Uterus (tissue), 4 donors: ENCODE measurements around the gene PCDHGA11. TPM values are rescaled to one million over a fixed set of nuclear protein-coding genes. Genes with fewer than 3 reads are reported as not detected.
"Not testable (repeated sequence)": the region's sequence is repeated elsewhere in the genome, so short reads cannot be mapped to it uniquely, and the experiment has no call there.

Source experiments
- DNase-seq, 2 donors: peaks; one replicate each; pipeline ENCODE4 v3.0.0-alpha.2; 2019 to 2020
- H3K27ac ChIP-seq, 2 donors: fragments of 200-600 bp; sonication (generic); 1 replicate in 1 of 2; 2 replicates in 1 of 2; pipeline ENCODE4 v1.5.1; 2016 to 2018
- H3K27me3 ChIP-seq, 2 donors: fragments of 200-600 bp; sonication (generic); one replicate each; pipeline ENCODE4 v1.5.1; 2018 to 2019; ENCODE audit warnings: control low read depth in 1 of 2
- H3K36me3 ChIP-seq, 2 donors: fragments of 200-600 bp; sonication (generic); one replicate each; pipeline ENCODE4 v1.5.1; 2019; ENCODE audit warnings: control low read depth in 1 of 2
- H3K4me1 ChIP-seq, 2 donors: fragments of 200-600 bp; sonication (generic); one replicate each; pipeline ENCODE4 v1.5.1; 2018 to 2019; ENCODE audit warnings: control low read depth in 1 of 2
- H3K4me3 ChIP-seq, 2 donors: fragments of 200-600 bp; sonication (generic); 1 replicate in 1 of 2; 2 replicates in 1 of 2; pipeline ENCODE4 v1.5.1; 2018 to 2019; ENCODE audit warnings: mild to moderate bottlenecking in 1 of 2
- H3K9me3 ChIP-seq, 2 donors: fragments of 200-600 bp; sonication (generic); one replicate each; pipeline ENCODE4 v1.5.1; 2019; ENCODE audit warnings: control low read depth in 1 of 2
- CTCF ChIP-seq, 4 experiments: fragments of 200-600 bp in 2 of 4; fragments of 450-650 bp in 2 of 4; sonication (generic) in 2 of 4; IDR thresholded peaks; one replicate each; pipeline ENCODE4 v1.5.1; 2016 to 2019; ENCODE audit warnings: antibody characterized with exemption in 4 of 4, mild to moderate bottlenecking in 2 of 4, moderate library complexity in 1 of 4
- POLR2A ChIP-seq, 2 donors: fragments of 450-650 bp; IDR thresholded peaks; one replicate each; pipeline ENCODE4 v1.6.1; 2016; ENCODE audit warnings: antibody characterized with exemption in 2 of 2, mild to moderate bottlenecking in 1 of 2, moderate library complexity in 1 of 2
- intact Hi-C: fragments of 100-400 bp; cut with DNase I; formaldehyde crosslinking; loops from one replicate; pipeline ENCODE4 v1.15.1; 2023; ENCODE audit warnings: low total_unique reads
- total RNA-seq, 4 donors: library from RNA; depleted of rRNA in 3 of 4; stranded (reverse); fragments of >200 nt in 3 of 4; gene quantifications; one replicate each; pipeline versions ENCODE4 v1.1.0 to v1.2.4, GENCODE V29; 2014 to 2023
- donor health status: DM: yes; HTN: yes; CAD: no.

The PCDHGA11 gene
- total RNA-seq, 4 donors from 2014 or later = 9.4 to 13.2 (median 12.0) TPM

- H3K27ac ChIP-seq = no peak overlapping the region
- no peaks in the 10 kb centered on the region for H3K36me3 ChIP-seq
- H3K27me3 ChIP-seq = no peaks in the 10 kb centered on the region
- DNase-seq = no peak
- no peak overlapping the region for H3K4me3 ChIP-seq
- H3K9me3 ChIP-seq = peaks cover 0 to 86% of the 10 kb centered on the region in 2 donors
- TF ChIP-seq CTCF (IDR thresholded peaks at IDR 0.05) (no peak), POLR2A (IDR thresholded peaks at IDR 0.05) (no peak)
- no peaks in the 10 kb centered on the region for H3K4me1 ChIP-seq
- intact Hi-C loops = no loop called here
Observed at GRCh38 chr5:141388661-141389060, 32.2 kb upstream of the PCDHGA11 start.

- H3K4me3 ChIP-seq = no peak overlapping the region
- no peaks in the 10 kb centered on the region for H3K4me1 ChIP-seq
- no peak for TF ChIP-seq CTCF (IDR thresholded peaks at IDR 0.05)
- no peak for TF ChIP-seq POLR2A (IDR thresholded peaks at IDR 0.05)
- no peaks in the 10 kb centered on the region for H3K27me3 ChIP-seq
- peaks cover 0 to 86% of the 10 kb centered on the region in 2 donors for H3K9me3 ChIP-seq
- H3K27ac ChIP-seq = no peak overlapping the region
- no peak for DNase-seq
- intact Hi-C loops = no loop called here
- no peaks in the 10 kb centered on the region for H3K36me3 ChIP-seq
Observed at GRCh38 chr5:141389153-141390042, 31.5 kb upstream of the PCDHGA11 start.

GRCh38 chr5:141392429-141393198, 28.2 kb upstream of the PCDHGA11 start, which contains the start of gene PCDHGA8:
TSS of gene PCDHGA8 (plus strand) at chr5:141392633. CDS start at chr5:141392814, 181 bp downstream.
- H3K27me3 ChIP-seq = no peaks in the 10 kb centered on the region
- no peaks in the 10 kb centered on the region for H3K36me3 ChIP-seq
- peaks cover 0 to 82% of the 10 kb centered on the region in 2 donors for H3K9me3 ChIP-seq
- H3K4me3 ChIP-seq = no peak within 1 kb of the TSS
- intact Hi-C loops = no loop called here
- no peaks in the 10 kb centered on the region for H3K4me1 ChIP-seq
- DNase-seq = no peak
- no peak within 1 kb of the TSS for H3K27ac ChIP-seq
- no peak for TF ChIP-seq POLR2A (IDR thresholded peaks at IDR 0.05)
- TF ChIP-seq CTCF (IDR thresholded peaks at IDR 0.05) = no peak

- intact Hi-C loops = no loop called here
- H3K27me3 ChIP-seq = no peaks in the 10 kb centered on the region
- no peaks in the 10 kb centered on the region for H3K4me1 ChIP-seq
- DNase-seq = no peak
- no peak overlapping the region for H3K27ac ChIP-seq
- H3K4me3 ChIP-seq = no peak overlapping the region
- peaks cover 0 to 84% of the 10 kb centered on the region in 2 donors for H3K9me3 ChIP-seq
- no peaks in the 10 kb centered on the region for H3K36me3 ChIP-seq
- TF ChIP-seq POLR2A (IDR thresholded peaks at IDR 0.05) = no peak
- no peak for TF ChIP-seq CTCF (IDR thresholded peaks at IDR 0.05)
Observed at GRCh38 chr5:141393267-141393666, 27.6 kb upstream of the PCDHGA11 start.

- H3K4me1 ChIP-seq, H3K27me3 ChIP-seq, H3K36me3 ChIP-seq, H3K27ac ChIP-seq, DNase-seq, H3K4me3 ChIP-seq, intact Hi-C loops: not testable (repeated sequence)
- H3K9me3 ChIP-seq = peaks cover 0 to 81% of the 10 kb centered on the region in 2 donors
Observed at GRCh38 chr5:141394401-141395187, 26.3 kb upstream of the PCDHGA11 start.
